Neural cell (in vitro differentiated cells): ENCODE results near the gene LSM4. TPM values are rescaled to one million over a fixed set of nuclear protein-coding genes. Genes with fewer than 3 reads are reported as not detected.

Experiments
- H2AFZ ChIP-seq: fragments of 200-600, 300-800 bp; sonication (generic), shearing (Covaris generic); 2 replicates; pipeline ENCODE4 v1.6.0; 2014; ENCODE audit warnings: low read depth, mild to moderate bottlenecking, antibody characterized with exemption, low read length, moderate library complexity
- H3F3A ChIP-seq: fragments of 200-600 bp; shearing (Covaris generic); 2 replicates; pipeline ENCODE4 v1.6.1; 2016; ENCODE audit warnings: mild to moderate bottlenecking, moderate library complexity, mixed read lengths, antibody characterized with exemption, low read length; ENCODE audit not compliant: insufficient read depth, poor library complexity, severe bottlenecking
- H3K27ac ChIP-seq: fragments of 200-600, 300-800 bp; sonication (generic), shearing (Covaris generic); 2 replicates; pipeline ENCODE4 v1.5.1; 2014; ENCODE audit warnings: mild to moderate bottlenecking, low read length, moderate library complexity
- H3K27me3 ChIP-seq: fragments of 300-800, 200-600 bp; sonication (generic), shearing (Covaris generic); 2 replicates; pipeline ENCODE4 v1.6.0; 2014; ENCODE audit warnings: mild to moderate bottlenecking, low read depth, low read length, moderate library complexity; ENCODE audit not compliant: insufficient read depth
- H3K36me3 ChIP-seq: fragments of 300-800, 200-600 bp; sonication (generic), shearing (Covaris generic); 2 replicates; pipeline ENCODE4 v1.5.1; 2014; ENCODE audit warnings: mild to moderate bottlenecking, antibody characterized with exemption, low read length, moderate library complexity; ENCODE audit not compliant: insufficient read depth
- H3K4me2 ChIP-seq: fragments of 300-800, 200-600 bp; sonication (generic), shearing (Covaris generic); 2 replicates; pipeline ENCODE4 v1.6.0; 2014; ENCODE audit warnings: mild to moderate bottlenecking, low read length
- H3K4me3 ChIP-seq: fragments of 300-800, 200-600 bp; sonication (generic), shearing (Covaris generic); 2 replicates; pipeline ENCODE4 v1.5.1; 2014; ENCODE audit warnings: mild to moderate bottlenecking, low read length, moderate library complexity
- H3K79me2 ChIP-seq: fragments of 200-600 bp; shearing (Covaris generic); replicated peaks from 2 replicates; pipeline ENCODE4 v1.6.0; 2014; ENCODE audit warnings: mild to moderate bottlenecking, low read length, moderate library complexity; ENCODE audit not compliant: insufficient read depth
- H3K9ac ChIP-seq: fragments of 300-800, 200-600 bp; sonication (generic), shearing (Covaris generic); 2 replicates; pipeline ENCODE4 v1.6.1; 2016; ENCODE audit warnings: mild to moderate bottlenecking, low read length, mixed read lengths
- H3K9me2 ChIP-seq: fragments of 200-600 bp; shearing (Covaris generic); 2 replicates; pipeline ENCODE4 v1.6.1; 2016; ENCODE audit warnings: mild to moderate bottlenecking, low read length, mixed read lengths; ENCODE audit not compliant: insufficient read depth
- H3K9me3 ChIP-seq: fragments of 200-600, 300-800 bp; sonication (generic), shearing (Covaris generic); 2 replicates; pipeline ENCODE4 v1.6.1; 2016; ENCODE audit warnings: mild to moderate bottlenecking, mixed run types, low read length, moderate library complexity, mixed read lengths
- H4K20me1 ChIP-seq: fragments of 200-600 bp; shearing (Covaris generic); 2 replicates; pipeline ENCODE4 v1.6.1; 2016; ENCODE audit warnings: mild to moderate bottlenecking, mixed run types; ENCODE audit not compliant: insufficient read depth
- EP300 ChIP-seq: fragments of 450-650 bp; conservative IDR thresholded peaks from 2 replicates; pipeline ENCODE4 v1.6.1; 2014; ENCODE audit warnings: antibody characterized with exemption, mild to moderate bottlenecking, moderate library complexity; ENCODE audit not compliant: poor library complexity, severe bottlenecking
- EZH2 ChIP-seq: fragments of 200-600, 300-800 bp; shearing (Covaris generic), sonication (generic); IDR thresholded peaks from 2 replicates; pipeline ENCODE4 v1.6.1; 2014; ENCODE audit warnings: antibody characterized with exemption, low read length, borderline replicate concordance, mild to moderate bottlenecking; ENCODE audit not compliant: insufficient read depth, poor library complexity, severe bottlenecking
- MXI1 ChIP-seq: fragments of 450-650 bp; conservative IDR thresholded peaks from 2 replicates; pipeline ENCODE4 v1.6.1; 2014; ENCODE audit warnings: antibody characterized with exemption, mild to moderate bottlenecking; ENCODE audit not compliant: poor library complexity, severe bottlenecking
- POLR2AphosphoS5 ChIP-seq: IDR thresholded peaks from 2 replicates; pipeline ENCODE4 v1.6.1; 2012
- RAD21 ChIP-seq: fragments of 450-650 bp; conservative IDR thresholded peaks from 2 replicates; pipeline ENCODE4 v1.6.1; 2014; ENCODE audit warnings: antibody characterized with exemption, mild to moderate bottlenecking, moderate library complexity
- SMC3 ChIP-seq: fragments of 450-650 bp; conservative IDR thresholded peaks from 2 replicates; pipeline ENCODE4 v1.6.1; 2014; ENCODE audit warnings: antibody characterized with exemption, mild to moderate bottlenecking, moderate library complexity; ENCODE audit not compliant: poor library complexity
- TAF1 ChIP-seq: IDR thresholded peaks from 2 replicates; pipeline ENCODE4 v1.6.1; 2012; ENCODE audit warnings: low read depth
- polyA plus RNA-seq: library from polyadenylated mRNA; depleted of rRNA; stranded (reverse); fragments of >200 nt; gene quantifications from 2 replicates; pipeline ENCODE4 v1.2.3, GENCODE V29; 2014
- TF ChIP-seq, protein P1 (sequence below): fragments of 450-650 bp; IDR thresholded peaks from 2 replicates; pipeline ENCODE4 v1.5.1; 2014; ENCODE audit warnings: antibody characterized with exemption, mild to moderate bottlenecking, moderate library complexity; ENCODE audit not compliant: poor library complexity, severe bottlenecking
- TF ChIP-seq, protein P2 (sequence below): IDR thresholded peaks from 2 replicates; pipeline ENCODE4 v1.6.1; 2012; ENCODE audit warnings: borderline replicate concordance

The LSM4 gene
- polyA plus RNA-seq, 1 donor from 2014 or later = 382 TPM

DNA sequence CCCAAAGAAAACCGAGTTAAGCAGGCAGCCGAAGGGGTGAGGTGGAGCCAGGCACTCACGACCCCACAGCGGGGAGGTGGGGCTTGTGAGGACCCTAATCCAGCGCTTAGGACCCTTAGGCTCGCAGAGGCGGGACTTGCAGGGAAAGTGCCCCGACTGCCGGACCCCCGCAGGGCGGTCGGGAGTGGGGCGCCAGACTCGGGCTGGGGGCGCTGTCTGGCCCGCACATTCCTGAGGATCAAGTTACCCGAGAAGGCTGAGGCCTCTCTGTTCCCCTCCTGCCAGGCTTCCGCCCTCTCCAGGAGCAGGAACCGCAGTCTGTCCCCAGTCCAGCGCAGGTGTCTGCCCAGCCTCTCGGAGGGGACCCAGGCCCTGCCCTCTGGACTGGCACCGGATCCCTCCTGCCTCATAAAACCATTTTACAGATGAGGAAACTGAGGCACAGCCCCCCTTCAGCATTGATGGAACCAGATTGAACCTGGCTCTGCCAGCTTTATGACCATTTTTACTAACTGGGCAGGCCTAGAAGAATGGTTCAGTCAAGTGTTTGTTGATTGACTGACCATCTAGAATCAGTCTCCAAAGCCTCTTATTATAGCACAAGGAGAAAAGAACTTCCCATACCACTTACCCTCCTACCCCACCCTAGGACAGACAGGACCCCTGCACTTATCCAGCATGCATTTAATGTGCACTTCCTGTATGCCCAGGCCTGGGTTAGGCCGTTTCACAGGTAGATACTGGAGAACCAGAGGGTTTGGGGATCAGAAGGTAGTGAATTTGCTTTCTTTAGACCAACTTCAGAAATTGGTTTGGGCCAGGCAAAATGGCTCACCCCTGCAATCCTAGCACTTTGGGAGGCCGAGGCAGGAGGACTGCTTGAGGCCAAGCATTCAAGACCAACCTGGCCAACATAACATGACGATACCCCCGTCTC lies 34.8 kb downstream of the LSM4 start:
- H3K36me3 ChIP-seq = no peaks in the 10 kb centered on the region
- no peaks in the 10 kb centered on the region for H3F3A ChIP-seq
- no peaks in the 10 kb centered on the region for H3K9me3 ChIP-seq
- H3K4me3 ChIP-seq = no peak overlapping the region
- no peak for TF ChIP-seq RAD21
- TF ChIP-seq EZH2 = no peak
- no peak for TF ChIP-seq EP300
- TF ChIP-seq POLR2AphosphoS5 = no peak
- TF ChIP-seq, protein P1, sequence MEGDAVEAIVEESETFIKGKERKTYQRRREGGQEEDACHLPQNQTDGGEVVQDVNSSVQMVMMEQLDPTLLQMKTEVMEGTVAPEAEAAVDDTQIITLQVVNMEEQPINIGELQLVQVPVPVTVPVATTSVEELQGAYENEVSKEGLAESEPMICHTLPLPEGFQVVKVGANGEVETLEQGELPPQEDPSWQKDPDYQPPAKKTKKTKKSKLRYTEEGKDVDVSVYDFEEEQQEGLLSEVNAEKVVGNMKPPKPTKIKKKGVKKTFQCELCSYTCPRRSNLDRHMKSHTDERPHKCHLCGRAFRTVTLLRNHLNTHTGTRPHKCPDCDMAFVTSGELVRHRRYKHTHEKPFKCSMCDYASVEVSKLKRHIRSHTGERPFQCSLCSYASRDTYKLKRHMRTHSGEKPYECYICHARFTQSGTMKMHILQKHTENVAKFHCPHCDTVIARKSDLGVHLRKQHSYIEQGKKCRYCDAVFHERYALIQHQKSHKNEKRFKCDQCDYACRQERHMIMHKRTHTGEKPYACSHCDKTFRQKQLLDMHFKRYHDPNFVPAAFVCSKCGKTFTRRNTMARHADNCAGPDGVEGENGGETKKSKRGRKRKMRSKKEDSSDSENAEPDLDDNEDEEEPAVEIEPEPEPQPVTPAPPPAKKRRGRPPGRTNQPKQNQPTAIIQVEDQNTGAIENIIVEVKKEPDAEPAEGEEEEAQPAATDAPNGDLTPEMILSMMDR = no peak
- no peak for TF ChIP-seq TAF1
- TF ChIP-seq, protein P2, sequence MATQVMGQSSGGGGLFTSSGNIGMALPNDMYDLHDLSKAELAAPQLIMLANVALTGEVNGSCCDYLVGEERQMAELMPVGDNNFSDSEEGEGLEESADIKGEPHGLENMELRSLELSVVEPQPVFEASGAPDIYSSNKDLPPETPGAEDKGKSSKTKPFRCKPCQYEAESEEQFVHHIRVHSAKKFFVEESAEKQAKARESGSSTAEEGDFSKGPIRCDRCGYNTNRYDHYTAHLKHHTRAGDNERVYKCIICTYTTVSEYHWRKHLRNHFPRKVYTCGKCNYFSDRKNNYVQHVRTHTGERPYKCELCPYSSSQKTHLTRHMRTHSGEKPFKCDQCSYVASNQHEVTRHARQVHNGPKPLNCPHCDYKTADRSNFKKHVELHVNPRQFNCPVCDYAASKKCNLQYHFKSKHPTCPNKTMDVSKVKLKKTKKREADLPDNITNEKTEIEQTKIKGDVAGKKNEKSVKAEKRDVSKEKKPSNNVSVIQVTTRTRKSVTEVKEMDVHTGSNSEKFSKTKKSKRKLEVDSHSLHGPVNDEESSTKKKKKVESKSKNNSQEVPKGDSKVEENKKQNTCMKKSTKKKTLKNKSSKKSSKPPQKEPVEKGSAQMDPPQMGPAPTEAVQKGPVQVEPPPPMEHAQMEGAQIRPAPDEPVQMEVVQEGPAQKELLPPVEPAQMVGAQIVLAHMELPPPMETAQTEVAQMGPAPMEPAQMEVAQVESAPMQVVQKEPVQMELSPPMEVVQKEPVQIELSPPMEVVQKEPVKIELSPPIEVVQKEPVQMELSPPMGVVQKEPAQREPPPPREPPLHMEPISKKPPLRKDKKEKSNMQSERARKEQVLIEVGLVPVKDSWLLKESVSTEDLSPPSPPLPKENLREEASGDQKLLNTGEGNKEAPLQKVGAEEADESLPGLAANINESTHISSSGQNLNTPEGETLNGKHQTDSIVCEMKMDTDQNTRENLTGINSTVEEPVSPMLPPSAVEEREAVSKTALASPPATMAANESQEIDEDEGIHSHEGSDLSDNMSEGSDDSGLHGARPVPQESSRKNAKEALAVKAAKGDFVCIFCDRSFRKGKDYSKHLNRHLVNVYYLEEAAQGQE = no peak
- no peak for TF ChIP-seq MXI1
- TF ChIP-seq SMC3 = no peak
- no peaks in the 10 kb centered on the region for H4K20me1 ChIP-seq
- H3K27ac ChIP-seq = no peak overlapping the region
- H3K79me2 ChIP-seq = no peaks in the 10 kb centered on the region
- H3K9ac ChIP-seq = no peak overlapping the region
- no peaks in the 10 kb centered on the region for H3K9me2 ChIP-seq
- no peaks in the 10 kb centered on the region for H3K27me3 ChIP-seq
- no peak overlapping the region for H2AFZ ChIP-seq
- no peak overlapping the region for H3K4me2 ChIP-seq

DNA sequence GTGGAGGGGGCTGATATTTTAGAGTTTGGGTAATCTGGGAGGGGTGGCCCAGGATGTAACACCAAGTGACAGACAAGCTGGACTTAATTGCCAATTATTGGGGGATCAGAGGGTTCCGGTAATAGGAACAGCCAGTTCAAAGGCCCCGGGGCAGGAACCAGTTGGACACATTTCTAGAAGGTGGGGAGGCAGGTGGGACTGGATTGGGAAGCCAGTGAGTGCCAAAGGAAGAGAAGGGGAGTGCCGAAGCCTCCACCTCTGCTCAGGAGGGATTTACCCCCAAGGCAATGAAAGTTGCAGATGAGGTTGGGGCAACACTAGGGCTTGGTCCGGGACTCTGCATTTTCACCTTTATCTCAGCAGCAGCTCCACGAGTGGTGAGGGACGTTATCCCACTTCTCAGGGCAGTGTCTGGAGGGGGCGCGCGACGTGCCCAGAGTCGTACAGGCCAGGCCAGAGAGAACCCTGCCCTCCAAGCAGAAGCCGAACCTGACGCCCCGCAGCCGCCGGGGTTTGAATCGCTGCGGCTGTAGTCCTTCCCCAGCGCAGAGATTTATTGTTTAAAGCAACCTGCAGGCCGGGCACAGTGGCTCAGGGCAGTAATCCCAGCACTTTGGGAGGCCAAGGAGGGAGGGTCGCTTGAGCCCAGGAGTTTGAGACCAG lies 35.8 kb downstream of the LSM4 start:
- H3K27me3 ChIP-seq = no peaks in the 10 kb centered on the region
- H3K9me2 ChIP-seq = no peaks in the 10 kb centered on the region
- H3K9ac ChIP-seq = no peak overlapping the region
- H3K27ac ChIP-seq = no peak overlapping the region
- no peak overlapping the region for H3K4me3 ChIP-seq
- H3K4me2 ChIP-seq = no peak overlapping the region
- H2AFZ ChIP-seq = no peak overlapping the region
- peaks cover 5% of the 10 kb centered on the region for H3F3A ChIP-seq
- TF ChIP-seq POLR2AphosphoS5 (no peak), MXI1 (no peak), EZH2 (no peak), TAF1 (no peak), SMC3 (no peak), EP300 (no peak), RAD21 (no peak)
- TF ChIP-seq, protein P2 = no peak
- TF ChIP-seq, protein P1 = no peak
- H4K20me1 ChIP-seq = no peaks in the 10 kb centered on the region
- H3K9me3 ChIP-seq = no peaks in the 10 kb centered on the region
- H3K79me2 ChIP-seq = peaks cover 3% of the 10 kb centered on the region
- H3K36me3 ChIP-seq = no peaks in the 10 kb centered on the region
